Stimulated activated CD8-positive, alpha-beta memory T cell treated with anti-CD3 and anti-CD28 coated beads, Interleukin-7, amount 100 ng/mL, for 48 hours (primary cell): Measurements from ENCODE around the gene SLU7.
"Not testable (repeated sequence)": the region's sequence is repeated elsewhere in the genome, so short reads cannot be mapped to it uniquely, and the experiment has no call there.

Source experiments
- DNase-seq, 2 donors: peaks; one replicate each; pipeline ENCODE4 v3.0.0-alpha.2; 2020; ENCODE audit warnings: low read depth in 1 of 2; ENCODE audit errors: extremely low read depth in 1 of 2

The SLU7 gene

DNA sequence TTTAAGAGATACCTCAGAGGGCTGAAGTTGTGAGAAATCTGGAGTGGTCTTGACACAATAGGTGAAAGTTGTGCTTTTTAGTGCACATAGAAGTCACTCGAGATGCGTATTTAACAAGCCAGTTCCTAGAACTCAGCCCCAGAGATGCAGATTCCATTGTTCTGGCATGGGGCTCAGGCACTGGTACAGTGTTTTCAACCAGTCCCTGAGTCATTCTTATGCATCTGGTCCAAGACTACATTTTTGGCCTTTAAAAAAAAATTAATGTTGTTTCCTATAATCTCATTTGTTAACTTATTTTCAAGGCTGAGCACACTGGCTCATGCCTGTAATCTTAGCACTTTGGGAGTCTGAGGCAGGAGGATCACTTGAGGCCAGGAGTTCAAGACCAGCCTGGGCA lies 32.4 kb upstream of the SLU7 start:
- DNase-seq = no peak

DNA sequence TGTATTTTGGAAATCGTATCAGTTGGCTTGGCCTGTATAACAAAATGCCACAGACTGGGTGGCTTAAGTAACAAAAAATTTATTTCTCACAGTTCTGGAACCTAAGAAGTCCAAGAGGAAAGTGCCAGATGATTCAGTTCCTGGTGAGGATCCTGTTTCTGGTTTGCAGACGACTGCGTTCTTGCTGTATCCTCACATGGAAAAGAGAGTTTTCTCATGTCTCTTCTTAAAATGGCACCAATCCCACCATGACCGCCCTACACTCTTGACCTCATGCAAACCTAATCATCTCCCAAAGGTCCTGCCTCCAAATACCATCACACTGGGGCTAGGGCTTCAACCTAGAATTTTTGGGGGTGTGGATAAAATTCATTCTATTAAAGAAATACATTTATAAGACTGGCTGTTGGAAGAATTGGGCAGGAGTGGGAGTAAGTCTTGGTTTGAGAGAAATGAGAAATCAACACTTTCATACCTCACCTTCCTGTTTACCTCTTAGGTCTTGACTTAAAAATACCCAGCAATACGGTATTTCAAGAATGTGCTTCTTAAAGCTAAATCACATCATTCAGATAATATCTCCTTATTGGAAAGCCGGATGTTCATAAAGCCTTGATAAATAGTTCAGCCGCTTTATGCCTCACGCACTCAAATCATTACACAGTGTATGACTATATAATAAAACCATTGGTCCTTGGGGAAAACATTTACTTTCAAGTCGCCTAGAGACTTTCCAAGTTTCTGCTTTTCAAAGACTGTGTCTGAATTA lies 31.5 kb upstream of the SLU7 start:
- no peak for DNase-seq

DNA sequence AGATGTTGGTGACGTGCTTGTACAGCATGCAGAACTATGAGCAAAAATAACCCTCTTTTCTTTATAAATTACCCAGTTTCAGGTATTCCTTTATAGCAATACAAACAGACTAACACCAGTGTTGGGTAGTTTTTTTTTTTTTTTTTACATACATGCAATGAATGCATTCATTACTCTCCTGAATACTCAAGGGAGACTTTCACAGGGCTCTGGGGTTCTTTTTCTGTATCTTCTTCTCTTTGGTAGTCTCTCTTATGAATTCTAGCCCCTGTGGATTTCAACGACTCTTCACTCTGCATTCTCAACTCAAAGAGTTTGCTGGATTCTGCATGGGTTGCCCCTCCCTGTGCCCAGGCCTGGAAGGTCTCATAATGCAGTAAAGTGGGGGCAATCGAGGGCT lies 30.6 kb upstream of the SLU7 start:
- DNase-seq = no peak

DNA sequence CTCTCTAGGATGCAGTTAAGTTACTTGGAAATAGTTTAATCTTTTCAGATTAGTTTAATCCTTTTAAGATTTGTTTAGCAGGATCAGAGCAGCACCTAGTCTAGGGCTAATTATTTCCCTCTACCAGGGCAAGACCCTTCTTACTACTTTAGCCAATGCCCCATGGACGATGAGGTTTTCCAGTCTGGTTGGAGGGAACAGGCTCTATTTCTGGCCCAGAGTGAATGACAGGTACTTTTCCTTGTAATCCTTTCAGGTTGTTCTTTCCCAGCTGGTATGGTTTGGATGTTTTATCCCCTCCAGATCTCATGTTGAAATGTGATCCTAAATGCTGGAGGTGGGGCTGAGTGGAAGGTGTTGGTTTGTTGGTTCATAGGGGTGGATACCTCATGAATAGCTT lies 30.0 kb upstream of the SLU7 start:
- no peak for DNase-seq

DNA sequence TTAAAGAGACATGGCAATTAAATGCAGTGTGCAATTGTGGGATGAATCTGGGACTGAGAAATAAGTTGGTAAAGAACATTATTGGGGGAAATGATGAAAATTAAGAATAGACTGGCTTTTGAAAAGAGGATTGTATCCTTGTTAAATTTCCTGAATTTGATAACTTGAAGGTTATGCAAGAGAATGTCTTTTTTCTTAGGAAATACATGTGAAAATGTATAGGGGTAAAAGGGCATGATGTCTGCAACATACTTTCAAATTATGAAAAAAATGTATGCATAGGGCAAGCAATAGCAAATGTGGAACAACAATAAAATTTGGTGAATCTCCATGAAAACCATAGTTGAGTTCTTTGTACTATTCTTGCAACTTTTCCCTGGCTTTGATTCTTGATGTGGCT lies 26.9 kb upstream of the SLU7 start:
- DNase-seq = no peak

DNA sequence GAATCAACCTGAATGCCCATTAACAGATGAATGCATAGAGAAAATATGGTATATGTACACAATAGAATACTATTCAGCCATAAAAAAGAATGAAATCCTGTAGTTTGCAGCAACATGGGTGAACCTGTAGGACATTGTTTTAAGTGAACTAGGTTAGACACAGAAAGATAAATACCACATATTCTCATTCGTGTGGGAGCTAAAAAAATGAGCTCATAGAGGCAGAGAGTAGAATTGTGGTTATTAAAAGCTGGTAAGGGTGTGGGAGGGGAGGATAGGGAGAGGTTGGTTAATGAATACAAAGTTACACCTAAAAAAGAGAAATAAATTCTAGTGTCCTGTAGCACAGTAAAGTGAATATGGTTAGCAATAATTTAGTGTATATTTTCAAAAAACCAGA lies 26.3 kb upstream of the SLU7 start:
- no peak for DNase-seq

DNA sequence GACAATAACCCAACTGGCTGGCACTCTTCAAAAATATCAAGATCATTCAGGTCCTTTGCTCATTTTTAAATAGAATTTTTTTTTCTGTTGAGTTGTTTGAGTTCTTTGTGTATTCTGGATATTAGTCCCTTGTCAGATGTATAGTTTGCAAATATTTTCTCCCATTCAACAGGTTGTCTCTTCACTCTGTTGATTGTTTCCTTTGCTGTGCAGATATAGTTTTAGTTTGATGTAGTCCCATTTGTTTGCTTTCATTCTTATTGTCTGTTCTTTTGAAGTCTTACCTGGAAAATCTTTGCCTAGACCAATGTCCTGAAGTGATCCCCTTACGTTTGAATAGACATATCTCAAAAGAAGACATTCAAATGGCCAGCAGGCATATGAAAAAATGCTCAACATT lies 25.5 kb upstream of the SLU7 start:
- no peak for DNase-seq

DNA sequence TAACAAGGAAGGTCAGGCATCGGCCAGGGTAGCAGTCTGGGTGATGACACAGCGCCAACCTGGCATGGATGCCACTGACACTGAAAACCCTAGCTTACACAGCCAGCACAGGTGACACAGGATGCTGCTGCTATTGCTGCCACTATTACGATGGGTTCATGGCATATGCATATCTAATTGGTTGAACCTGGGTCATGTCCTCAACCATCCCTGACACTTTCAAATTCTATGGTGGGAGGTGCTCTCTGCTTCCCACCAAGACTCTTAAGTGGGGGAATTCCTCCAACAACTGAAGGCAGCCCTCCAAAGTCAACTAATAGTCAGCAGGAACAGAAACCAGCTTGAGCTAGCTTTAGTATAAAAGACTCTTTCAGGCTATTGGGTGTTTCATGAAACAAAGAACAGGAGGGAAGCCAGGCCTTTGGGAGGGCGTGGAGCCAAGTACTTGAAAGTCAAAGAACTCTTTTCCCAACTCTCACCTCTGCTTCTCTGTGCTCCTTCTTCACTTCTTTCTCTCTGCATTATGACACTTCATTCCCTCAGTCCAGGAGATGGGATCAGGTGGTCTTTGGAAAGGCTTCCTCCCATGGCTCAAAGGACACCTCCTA lies 24.0 kb upstream of the SLU7 start:
- no peak for DNase-seq

DNA sequence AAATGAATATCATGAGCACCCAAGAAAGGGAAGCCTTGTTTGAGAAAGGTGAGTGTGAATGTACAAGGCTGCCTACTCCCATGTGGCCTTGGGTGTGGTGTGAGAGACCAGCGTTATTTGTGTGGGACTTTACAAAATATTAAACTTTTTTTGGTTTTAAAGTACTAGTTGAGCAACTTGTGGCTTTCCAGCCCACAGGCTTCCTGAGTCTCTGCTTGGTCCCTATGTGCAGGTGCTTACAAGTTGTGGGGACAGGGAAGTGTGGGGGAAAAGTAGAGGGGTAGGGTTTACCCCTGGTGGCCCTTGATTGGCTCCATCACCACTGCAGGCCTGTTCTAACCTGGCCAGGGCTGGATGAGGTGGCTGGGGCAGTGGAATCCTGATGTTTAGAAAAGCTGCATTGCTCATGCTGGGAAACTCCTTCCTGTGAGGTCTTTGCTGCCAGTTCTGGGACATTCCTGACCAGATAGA lies 22.5 kb upstream of the SLU7 start:
- no peak for DNase-seq

DNA sequence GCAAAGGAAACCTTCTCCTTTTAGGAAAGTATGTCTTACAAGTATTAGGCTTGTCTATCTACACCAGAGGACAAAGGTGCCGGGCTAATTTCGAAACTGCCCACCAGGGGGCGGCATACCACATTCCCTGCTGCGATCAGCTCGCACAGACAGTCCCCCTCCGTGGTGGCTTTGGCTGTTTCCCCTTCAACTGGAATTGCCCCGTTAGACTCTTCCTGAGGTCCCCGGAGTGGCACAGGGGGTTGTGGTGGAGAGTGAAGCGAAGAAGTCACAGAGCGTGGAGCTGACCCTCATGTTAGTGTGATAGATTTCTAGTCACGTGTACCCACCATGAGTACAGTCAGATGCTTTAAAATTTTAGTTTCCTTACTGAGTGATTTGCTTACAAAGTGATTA lies 20.3 kb upstream of the SLU7 start:
- DNase-seq = peak; percentile 68 to 85

DNA sequence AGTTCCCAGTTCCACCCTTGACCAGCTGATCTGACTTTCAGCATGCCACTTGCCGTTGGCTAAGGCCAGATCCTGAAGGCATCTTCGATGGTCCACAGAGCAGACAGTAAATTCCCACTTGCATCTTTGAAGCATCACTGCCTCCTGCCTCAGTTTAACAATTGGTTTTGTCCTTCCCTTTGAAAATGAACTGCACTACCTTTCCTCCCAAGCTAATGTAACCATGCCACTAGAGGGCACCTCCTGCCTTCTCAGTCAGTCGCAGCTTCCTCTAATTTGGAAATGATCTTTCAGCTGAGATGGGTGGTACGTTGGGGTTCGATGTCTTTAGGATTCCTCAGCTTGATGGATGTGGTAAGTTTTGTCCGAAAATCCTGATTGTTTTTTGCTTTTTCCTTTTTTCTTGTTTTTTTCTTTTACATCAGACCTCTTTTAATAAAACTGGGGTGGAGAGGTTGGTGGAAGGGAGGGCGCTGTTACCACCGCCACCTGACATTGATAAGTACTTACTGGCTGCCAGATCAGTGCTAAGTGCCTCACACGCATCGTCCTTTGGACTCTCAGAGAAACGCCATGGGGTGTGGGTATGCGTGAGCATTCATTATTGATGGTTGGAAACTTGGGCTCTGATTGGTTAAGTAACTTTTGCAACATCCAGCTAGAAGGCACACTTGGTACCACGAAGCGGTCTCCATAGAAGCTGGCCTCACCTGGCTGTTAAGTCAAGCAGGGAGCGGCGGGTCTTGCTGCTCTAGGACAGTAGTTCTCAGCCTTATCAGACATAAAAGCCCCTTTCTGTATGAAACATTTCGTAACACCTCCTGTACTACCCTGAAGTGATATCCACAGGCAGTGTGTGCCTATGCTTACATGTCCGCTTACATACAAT lies 19.7 kb upstream of the SLU7 start:
- DNase-seq = peak in 1 of 2 donors; percentile 46

DNA sequence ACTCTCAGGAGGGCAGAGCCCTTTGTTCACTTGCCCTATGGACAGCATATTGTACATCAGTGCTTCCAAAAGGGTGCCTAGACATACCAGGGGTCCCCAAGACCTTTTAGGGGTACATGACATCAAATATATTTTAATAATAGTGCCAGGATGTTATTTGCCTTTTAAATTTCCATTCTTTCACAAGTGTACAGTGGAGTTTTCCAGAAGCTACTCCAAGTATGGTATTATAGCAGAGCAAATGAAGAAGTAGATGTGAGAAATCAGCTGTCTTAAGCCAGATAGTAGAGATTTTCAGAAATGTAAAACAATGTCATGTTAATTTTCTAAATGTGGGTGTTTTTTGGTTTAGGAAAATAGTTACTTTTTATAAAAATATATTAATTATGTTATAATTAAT lies 18.4 kb upstream of the SLU7 start:
- no peak for DNase-seq

DNA sequence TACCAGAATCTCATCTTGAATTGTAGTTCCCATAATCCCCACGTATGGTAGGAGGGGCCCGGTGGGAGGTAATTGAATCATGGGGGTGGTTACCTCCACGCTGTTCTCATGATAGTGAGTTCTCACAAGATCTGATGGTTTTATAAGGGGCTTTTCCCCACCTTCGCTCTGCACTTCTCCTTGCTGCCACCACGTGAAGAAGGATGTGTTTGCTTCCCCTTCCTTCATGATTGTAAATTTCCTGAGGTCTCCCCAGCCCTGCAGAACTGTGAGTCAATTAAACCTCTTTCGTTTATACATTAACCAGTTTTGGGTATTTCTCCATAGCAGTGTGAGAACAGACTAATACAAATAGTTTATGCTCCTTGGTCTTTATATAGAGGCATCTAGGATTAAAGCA lies 17.8 kb upstream of the SLU7 start:
- not testable (repeated sequence) for DNase-seq

DNA sequence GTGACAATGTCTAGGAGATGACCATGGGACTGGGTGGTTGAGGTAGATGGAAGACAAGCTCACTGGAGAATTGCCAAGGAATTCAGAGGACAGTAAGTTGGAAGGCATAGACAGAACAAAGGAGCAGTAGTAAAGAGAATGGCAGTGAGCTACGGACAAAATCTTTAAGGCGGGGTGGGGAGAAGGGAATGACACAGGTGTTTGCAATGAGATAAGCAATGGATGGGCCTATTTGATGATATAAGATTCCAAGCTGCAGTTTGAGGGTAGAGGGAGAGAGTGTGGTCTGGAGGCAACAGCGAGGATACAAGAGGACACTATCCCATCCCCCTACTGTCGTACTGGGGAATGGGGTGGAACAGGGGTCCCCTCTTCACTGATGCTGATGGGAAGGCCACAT lies 17.1 kb upstream of the SLU7 start:
- no peak for DNase-seq

DNA sequence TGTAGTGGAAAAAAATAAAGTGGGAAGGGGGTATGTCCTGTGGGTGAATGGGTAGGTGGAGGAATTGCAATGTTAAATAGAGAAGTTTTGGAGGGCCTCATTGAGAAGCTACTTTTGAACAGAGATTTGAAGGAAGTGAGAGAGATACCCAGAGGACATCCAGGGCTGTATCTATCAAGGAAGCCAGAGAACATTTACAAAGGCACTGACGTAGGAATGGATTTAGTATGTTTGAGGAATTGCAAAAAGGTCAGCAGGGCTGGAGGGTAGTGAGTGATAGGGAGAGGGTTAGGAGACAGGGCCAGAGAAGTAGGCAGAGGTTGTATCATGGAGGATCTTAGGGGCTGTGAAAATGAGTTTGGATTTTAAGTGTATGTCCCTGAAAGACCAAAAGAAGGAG lies 16.7 kb upstream of the SLU7 start:
- DNase-seq = no peak

DNA sequence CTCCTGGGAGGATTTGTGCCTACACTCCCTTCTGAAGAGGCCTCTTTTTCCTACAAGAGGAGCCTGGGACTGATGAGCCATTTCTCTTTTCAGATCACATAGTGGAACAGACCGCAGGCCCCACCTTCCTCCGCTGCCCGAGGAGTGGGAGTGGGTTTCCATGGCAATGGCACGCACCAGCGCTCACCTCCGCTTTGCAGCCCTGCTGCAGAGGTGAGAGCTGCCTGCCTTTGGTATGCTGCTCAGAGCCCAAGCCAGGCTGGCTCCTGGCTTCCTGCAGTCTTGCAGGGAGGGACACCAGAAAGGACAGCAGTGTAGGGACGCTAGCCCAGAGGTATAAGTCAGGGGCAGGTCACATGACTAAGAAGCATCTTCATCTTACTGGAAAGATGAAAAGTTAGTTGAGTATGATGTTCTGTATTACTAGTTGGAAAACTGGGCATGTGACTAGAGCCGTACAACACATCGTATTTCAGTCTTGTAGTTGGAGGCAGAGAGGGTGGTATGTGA lies 15.2 kb upstream of the SLU7 start:
- no peak for DNase-seq

DNA sequence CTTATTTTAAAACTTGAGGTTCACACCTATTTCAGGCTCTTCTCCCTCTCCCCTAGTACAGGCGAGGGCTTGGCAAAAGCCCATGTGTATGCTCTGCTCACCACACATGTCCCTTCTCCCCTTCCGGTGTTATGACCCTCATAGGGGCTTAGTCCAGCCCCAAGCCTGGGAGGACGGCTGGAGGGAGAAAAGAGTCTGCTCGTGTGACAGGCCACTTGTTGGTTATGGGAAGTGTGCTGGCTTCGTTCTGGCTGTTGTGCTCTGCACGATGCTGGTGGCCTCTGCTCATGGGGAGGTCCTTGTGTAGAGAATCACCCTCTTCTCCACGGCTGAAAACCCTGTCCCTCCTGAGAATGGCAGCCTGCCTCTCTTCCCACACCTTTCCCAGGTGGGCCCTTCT lies 13.9 kb upstream of the SLU7 start:
- DNase-seq = no peak

DNA sequence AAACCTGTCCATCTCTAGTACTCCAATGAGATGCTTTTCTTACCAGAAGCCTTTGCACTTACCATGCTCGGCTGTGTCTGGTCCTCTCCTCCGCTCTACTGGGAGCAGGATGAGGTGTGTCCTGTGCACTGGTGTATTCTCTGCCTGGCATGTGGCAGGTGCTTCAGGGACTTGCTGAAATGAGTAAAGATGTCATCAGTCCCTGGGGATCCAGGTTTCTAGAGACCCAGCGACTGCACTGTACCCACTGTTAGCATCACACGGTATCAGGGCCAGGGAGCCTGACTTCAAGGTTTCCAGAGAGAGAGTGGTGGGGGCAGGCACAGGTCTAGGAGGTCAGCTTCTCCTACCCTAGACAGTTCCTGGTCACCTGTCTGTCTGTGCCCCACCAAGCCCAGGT lies 13.3 kb upstream of the SLU7 start:
- DNase-seq = no peak

DNA sequence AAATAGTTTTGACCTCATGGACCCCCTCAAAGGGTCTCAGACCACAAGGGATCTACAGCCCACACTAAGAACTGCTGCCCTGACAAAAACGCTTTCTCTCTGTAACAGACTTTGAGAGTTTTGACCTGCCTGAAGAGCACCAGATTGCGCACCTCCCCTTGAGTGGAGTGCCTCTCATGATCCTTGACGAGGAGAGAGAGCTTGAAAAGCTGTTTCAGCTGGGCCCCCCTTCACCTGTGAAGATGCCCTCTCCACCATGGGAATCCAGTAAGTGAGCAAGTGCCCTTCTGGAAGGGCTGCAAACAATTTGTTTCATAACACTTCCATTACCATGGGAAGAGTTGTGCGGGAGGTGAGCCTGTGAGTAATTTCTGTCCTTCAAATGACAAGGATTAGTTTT lies 8.7 kb upstream of the SLU7 start:
- no peak for DNase-seq

DNA sequence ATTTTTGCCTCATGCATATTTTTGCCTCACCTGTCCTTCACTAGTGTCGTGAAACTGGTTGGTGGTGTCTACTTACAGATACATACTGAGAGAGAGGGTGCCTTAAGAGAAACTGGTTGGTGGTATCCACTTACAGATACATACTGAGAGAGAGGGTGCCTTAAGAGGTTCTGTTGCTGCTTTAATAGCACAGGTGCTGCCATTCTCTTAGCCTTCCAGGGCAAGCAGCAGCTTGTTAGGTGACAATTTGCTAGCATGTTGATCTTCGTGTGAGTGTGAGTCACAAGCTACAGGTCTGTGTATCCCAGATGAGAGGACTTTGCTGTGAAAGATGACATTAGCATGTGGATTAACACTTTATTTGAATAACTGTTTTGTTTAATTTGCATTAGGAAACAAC lies 4.2 kb upstream of the SLU7 start:
- no peak for DNase-seq

DNA sequence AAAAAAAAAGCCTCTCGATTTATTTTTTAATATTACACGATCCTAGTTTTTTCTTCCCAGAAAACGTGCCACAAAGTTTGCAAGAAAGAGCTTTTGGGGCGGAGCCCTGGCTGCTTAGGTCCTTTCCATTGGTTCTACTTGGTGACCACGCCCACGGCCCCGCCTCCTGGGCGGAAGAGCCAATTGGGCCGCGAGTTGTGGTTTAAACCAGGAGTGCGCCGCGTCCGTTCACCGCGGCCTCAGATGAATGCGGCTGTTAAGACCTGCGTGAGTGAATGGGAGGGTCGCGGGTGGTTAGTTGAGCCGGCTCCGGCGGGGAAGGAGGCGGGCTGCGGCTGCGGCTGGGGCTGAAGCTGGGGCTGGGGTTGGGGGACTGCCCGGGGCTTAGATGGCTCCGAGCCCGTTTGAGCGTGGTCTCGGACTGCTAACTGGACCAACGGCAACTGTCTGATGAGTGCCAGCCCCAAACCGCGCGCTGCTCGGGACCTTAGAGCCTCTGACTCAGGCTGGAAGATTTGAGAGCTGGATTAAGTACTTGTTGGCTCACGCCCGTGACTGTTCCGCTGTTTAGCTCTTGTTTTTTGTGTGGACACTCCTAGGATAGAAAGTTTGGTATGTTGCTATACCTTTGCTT lies 2.9 kb upstream of the SLU7 start, which contains the start of gene PTTG1:
TSS of gene PTTG1 (plus strand) at position 231 of the 634 bp plus-strand sequence. CDS start 458 bp downstream, outside the sequence.
- peak; percentile 81 to 89 for DNase-seq
